NT2/D1 (cell line): ENCODE data around the gene SPSB2.

Experiments used
- DNase-seq: peaks from one replicate; pipeline ENCODE4 v3.0.0-alpha.2; 2011; ENCODE audit warnings: low read depth, low spot score
- H3K27me3 ChIP-seq: 2 replicates; pipeline ENCODE4 v1.6.0; 2011; ENCODE audit warnings: mild to moderate bottlenecking; ENCODE audit not compliant: insufficient read length, insufficient read depth
- H3K36me3 ChIP-seq: 2 replicates; pipeline ENCODE4 v1.6.1; 2011; ENCODE audit warnings: mild to moderate bottlenecking, low read length, mixed read lengths; ENCODE audit not compliant: insufficient read depth, insufficient read length
- H3K4me1 ChIP-seq: 2 replicates; pipeline ENCODE4 v1.5.1; 2011; ENCODE audit not compliant: insufficient read depth, insufficient read length
- H3K4me3 ChIP-seq: 2 replicates; pipeline ENCODE4 v1.5.1; 2011; ENCODE audit warnings: low read depth; ENCODE audit not compliant: insufficient read length
- H3K9ac ChIP-seq: 2 replicates; pipeline ENCODE4 v1.6.0; 2011; ENCODE audit warnings: low read depth; ENCODE audit not compliant: insufficient read length
- H3K9me3 ChIP-seq: 2 replicates; pipeline ENCODE4 v1.5.1; 2011; ENCODE audit warnings: mild to moderate bottlenecking, low read length; ENCODE audit not compliant: insufficient read depth
- SUZ12 ChIP-seq: IDR thresholded peaks from 2 replicates; pipeline ENCODE4 v1.6.1; 2011; ENCODE audit not compliant: insufficient read length, insufficient read depth; ENCODE audit errors: extremely low read depth
- YY1 ChIP-seq: IDR thresholded peaks from 2 replicates; pipeline ENCODE4 v1.6.1; 2011; ENCODE audit not compliant: insufficient read length, insufficient read depth
- ZNF274 ChIP-seq: IDR thresholded peaks from 2 replicates; pipeline ENCODE4 v1.6.1; 2011; ENCODE audit warnings: mild to moderate bottlenecking, low read depth, low read length

SPSB2 gene

DNA sequence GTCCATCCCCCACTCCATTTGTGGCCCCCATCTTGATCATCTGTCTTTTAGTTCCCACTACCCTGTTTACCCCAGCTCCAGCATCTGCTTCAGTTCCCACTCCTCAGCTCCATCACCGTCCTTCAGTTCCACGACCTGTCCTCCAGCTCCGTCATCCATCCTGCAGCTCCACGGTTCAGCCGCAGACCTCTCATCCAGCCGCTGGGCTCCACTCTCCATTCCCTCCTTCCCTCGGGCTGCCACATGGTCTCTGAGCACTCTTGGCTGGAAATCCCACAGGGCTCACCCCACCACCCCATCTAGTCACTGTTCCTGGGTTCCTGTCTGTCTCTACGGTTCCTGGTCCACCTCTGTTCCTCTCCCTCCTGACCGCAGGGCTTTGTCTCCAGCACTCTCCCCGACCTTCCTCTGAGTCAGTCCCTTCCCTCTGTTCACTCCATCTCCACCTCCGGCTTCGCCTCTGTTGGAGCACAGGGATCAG is 48.2 kb downstream of the SPSB2 start:
- peaks cover 60% of the 10 kb centered on the region for H3K4me1 ChIP-seq
- TF ChIP-seq YY1 (no peak), SUZ12 (no peak), ZNF274 (no peak)
- no peaks in the 10 kb centered on the region for H3K27me3 ChIP-seq
- no peak overlapping the region for H3K4me3 ChIP-seq
- peak overlapping the region; percentile 57 for H3K9ac ChIP-seq
- no peak for DNase-seq
- peaks cover 31% of the 10 kb centered on the region for H3K36me3 ChIP-seq
- no peaks in the 10 kb centered on the region for H3K9me3 ChIP-seq

DNA sequence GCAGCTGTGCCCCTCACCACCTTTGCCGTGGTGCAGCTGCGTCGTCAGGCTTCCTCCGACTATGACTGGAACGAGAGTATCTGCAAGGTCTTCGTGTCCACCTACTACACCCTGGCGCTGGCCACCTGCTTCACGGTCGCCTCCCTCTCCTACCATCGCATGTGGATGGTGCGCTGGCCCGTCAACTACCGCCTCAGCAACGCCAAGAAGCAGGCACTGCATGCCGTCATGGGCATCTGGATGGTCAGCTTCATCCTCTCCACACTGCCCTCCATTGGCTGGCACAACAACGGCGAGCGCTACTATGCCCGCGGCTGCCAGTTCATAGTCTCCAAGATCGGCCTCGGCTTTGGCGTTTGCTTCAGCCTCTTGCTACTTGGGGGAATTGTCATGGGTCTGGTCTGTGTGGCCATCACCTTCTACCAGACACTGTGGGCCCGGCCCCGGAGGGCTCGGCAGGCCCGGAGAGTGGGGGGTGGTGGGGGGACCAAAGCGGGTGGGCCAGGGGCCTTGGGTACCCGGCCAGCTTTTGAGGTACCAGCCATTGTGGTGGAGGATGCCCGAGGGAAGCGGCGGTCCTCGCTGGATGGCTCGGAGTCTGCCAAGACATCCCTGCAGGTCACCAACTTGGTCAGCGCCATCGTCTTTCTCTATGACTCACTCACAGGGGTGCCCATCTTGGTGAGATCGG is 48.9 kb downstream of the SPSB2 start:
- Histone ChIP-seq H3K9me3 (no peaks in the 10 kb centered on the region), H3K9ac (no peak overlapping the region), H3K27me3 (no peaks in the 10 kb centered on the region), H3K4me3 (no peak overlapping the region), H3K4me1 (peaks cover 63% of the 10 kb centered on the region), H3K36me3 (peaks cover 27% of the 10 kb centered on the region)
- no peak for DNase-seq
- TF ChIP-seq ZNF274 = no peak
- TF ChIP-seq SUZ12 = no peak
- no peak for TF ChIP-seq YY1

DNA sequence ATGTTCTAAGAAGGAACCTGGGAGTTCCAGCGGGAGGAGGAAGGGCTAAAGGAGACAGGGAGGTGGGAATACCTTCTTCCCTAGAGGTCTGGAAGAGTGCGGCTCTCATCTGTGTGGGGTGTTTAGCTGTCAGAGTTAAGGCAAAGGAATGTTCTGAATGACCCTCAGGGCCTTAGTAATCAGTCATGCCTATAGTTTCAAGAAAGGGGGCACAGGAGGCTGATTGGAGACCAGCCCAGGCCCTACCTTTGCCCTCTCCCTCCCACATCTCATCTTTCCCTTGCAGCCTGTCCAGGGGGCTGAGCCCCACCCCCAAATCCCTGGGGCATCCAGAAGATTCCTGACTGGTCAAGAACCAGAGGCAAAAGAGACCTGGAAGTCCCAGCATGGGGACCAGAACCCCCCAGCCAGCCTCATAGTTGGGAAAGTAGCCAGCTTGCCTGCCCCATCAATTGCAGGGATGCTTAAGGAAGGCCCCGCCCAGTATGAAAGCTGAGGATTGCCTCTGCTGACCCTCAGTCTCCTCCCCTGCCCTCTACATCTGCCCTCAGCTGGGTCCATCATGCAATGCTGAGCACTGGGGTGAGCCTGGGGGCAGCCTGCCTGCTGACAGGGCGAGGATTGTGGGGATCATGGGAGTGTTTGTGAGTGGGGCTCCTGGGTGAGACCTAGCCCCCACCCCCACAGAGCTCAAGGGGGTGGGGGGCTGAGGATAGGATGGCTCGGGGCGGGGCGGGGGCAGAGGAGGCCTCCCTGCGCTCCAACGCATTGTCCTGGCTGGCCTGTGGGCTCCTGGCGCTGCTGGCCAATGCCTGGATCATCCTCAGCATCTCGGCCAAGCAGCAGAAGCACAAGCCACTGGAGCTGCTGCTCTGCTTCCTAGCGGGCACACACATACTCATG is 49.7 kb downstream of the SPSB2 start:
- Histone ChIP-seq H3K9me3 (no peaks in the 10 kb centered on the region), H3K9ac (no peak overlapping the region), H3K27me3 (no peaks in the 10 kb centered on the region), H3K36me3 (peaks cover 27% of the 10 kb centered on the region), H3K4me1 (peaks cover 69% of the 10 kb centered on the region), H3K4me3 (no peak overlapping the region)
- TF ChIP-seq ZNF274 (no peak), SUZ12 (no peak), YY1 (no peak)
- DNase-seq = no peak

DNA sequence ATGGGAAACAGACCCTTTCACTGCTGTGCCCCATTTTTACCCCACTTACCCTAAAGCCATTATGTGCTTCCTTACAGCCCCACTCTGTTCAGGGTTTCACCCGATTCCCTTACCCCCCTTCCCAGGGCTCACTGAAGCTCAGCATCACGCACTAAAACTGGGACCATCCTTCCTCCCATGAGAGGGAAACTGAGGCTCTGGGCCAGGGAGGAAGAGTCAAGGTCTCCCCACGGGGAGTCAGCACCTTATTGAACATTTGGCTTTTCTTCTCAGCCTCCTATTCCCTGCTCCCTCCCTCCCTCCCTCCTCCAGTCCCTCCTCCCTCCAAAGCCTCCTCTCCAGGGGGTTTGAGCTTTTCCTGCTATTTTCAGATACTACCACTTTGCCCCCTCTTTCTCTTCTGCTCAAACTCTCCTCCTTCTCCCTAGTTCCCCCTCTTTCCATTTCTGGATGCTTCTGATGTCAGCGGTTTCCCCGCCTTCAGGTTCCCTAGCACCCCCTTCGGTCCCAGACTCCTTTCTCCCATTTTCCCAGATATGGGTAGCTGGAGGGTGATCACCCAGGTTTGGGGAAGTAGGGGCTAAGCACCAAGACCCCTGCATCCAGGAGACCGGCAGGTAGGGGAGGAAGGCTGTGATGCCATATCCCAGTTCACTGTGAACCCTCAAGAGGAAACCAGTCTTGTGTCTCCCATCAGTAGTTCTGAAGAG is 50.5 kb downstream of the SPSB2 start:
- Histone ChIP-seq H3K9ac (peak overlapping the region; percentile 84), H3K27me3 (no peaks in the 10 kb centered on the region), H3K9me3 (no peaks in the 10 kb centered on the region), H3K4me1 (peaks cover 77% of the 10 kb centered on the region), H3K4me3 (peak overlapping the region; percentile 66), H3K36me3 (peaks cover 27% of the 10 kb centered on the region)
- TF ChIP-seq ZNF274 (no peak), SUZ12 (no peak), YY1 (no peak)
- DNase-seq = no peak

DNA sequence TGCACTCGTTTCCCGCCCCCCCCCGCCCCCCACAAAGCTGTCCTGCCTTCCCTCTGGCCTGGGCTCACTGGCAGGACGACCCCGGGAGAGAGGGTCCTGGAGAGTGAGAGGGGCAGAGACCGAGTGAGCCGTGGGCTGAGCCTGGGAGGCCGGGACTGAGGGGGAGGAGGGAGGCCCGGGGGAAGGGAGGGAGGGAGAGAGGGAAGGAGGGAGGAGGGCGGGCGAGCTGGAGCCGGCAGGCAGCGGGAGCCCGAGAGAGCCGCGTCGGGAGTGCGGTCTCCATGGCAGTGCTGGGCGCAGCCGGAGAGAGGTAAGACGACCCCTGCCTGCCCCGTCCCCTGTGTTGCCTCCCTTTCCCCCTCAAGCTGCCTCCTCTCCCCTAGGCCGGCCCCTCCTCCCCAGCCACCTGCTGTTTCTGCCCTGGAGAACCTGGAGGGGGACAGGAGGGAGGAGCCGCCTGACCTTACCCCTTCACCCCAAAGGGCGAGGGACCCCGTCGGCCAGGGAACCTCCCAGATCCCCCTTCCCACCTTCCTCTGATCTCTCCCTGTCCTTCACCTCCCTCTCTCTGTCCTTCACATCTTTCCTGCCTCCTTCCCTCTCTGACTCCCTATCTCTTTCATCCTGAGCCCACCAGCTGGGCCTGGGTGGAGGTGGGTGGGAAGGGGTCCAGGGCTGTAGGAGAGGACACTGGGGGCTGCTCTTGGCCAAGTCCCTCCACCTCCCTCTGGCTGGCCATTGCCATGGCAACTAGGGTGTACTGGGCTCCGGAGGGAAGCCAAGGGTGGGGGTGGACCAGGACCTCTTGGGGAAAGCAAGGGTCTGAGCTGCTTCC is 51.3 kb downstream of the SPSB2 start, which contains the start of gene GPR162:
TSS of gene GPR162 (plus strand) at position 231 of the 835 bp plus-strand sequence. CDS start 2,078 bp downstream, outside the sequence.
- Histone ChIP-seq H3K9me3 (no peaks in the 10 kb centered on the region), H3K27me3 (no peaks in the 10 kb centered on the region), H3K9ac (peak within 1 kb of the TSS; percentile 94), H3K4me1 (peaks cover 72% of the 10 kb centered on the region), H3K4me3 (peak within 1 kb of the TSS; percentile 66), H3K36me3 (peaks cover 23% of the 10 kb centered on the region)
- TF ChIP-seq SUZ12 (no peak), YY1 (no peak), ZNF274 (no peak)
- peak; percentile 97 for DNase-seq
